ENCODE results near the gene SLC25A48.

The SLC25A48 gene

DNA sequence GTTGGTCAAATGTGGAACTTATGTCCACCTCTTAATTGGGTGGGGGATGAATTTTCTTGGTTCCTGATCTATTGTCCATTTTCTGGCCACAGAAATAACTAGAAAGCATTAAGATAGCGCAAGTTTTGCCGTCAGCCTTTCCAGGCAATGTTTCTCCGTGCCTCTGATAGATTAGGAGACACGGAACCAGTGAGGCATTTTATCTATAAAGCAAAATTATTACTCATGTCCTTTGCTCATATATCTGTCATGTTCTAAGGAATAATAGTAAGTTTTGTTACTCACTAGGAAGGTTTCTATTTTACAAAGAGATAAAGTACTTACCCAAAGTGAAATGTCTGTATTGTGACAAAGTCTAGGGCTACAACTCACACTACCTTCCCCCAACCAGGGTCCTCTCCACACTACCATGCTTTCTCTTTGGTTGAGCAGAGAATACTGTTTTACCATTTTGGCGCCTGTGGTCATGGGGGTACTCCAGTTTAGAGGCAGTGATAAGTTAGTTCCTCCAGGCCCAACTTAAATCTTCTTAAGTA, 81.1 kb downstream of the SLC25A48 start:
- peaks cover 35% of the 10 kb centered on the region for H3K27me3 ChIP-seq (ENCODE audit: control insufficient read depth, low read length)
- no peaks in the 10 kb centered on the region for H4K20me1 ChIP-seq (ENCODE audit: control insufficient read depth, insufficient read depth, low read depth, low read length)
- TF ChIP-seq, protein P1, sequence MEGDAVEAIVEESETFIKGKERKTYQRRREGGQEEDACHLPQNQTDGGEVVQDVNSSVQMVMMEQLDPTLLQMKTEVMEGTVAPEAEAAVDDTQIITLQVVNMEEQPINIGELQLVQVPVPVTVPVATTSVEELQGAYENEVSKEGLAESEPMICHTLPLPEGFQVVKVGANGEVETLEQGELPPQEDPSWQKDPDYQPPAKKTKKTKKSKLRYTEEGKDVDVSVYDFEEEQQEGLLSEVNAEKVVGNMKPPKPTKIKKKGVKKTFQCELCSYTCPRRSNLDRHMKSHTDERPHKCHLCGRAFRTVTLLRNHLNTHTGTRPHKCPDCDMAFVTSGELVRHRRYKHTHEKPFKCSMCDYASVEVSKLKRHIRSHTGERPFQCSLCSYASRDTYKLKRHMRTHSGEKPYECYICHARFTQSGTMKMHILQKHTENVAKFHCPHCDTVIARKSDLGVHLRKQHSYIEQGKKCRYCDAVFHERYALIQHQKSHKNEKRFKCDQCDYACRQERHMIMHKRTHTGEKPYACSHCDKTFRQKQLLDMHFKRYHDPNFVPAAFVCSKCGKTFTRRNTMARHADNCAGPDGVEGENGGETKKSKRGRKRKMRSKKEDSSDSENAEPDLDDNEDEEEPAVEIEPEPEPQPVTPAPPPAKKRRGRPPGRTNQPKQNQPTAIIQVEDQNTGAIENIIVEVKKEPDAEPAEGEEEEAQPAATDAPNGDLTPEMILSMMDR (IDR thresholded peaks at IDR 0.05; ENCODE audit: low read depth, low read length, poor library complexity, severe bottlenecking): no peak
- no peak for TF ChIP-seq EZH2phosphoT487 (IDR thresholded peaks at IDR 0.05; ENCODE audit: borderline replicate concordance, low read length)
- H3K36me3 ChIP-seq (ENCODE audit: control insufficient read depth, low read length): no peaks in the 10 kb centered on the region
- no peaks in the 10 kb centered on the region for H3K4me1 ChIP-seq (ENCODE audit: control insufficient read depth, low read length)
- no peak overlapping the region for H3K4me3 ChIP-seq (ENCODE audit: low read length)
- no peaks in the 10 kb centered on the region for H3K9me3 ChIP-seq (ENCODE audit: control insufficient read depth, insufficient read depth, low read length)
- H3K9me2 ChIP-seq (replicated peaks; ENCODE audit: control insufficient read depth, low read length): no peaks in the 10 kb centered on the region
- H3K4me2 ChIP-seq (ENCODE audit: low read length): no peak overlapping the region
- no peaks in the 10 kb centered on the region for H3F3A ChIP-seq (ENCODE audit: control insufficient read depth, insufficient read depth)
- H3K79me2 ChIP-seq (ENCODE audit: control insufficient read depth, low read length): no peaks in the 10 kb centered on the region
- no peak overlapping the region for H3K27ac ChIP-seq (ENCODE audit: low read depth, low read length)

DNA sequence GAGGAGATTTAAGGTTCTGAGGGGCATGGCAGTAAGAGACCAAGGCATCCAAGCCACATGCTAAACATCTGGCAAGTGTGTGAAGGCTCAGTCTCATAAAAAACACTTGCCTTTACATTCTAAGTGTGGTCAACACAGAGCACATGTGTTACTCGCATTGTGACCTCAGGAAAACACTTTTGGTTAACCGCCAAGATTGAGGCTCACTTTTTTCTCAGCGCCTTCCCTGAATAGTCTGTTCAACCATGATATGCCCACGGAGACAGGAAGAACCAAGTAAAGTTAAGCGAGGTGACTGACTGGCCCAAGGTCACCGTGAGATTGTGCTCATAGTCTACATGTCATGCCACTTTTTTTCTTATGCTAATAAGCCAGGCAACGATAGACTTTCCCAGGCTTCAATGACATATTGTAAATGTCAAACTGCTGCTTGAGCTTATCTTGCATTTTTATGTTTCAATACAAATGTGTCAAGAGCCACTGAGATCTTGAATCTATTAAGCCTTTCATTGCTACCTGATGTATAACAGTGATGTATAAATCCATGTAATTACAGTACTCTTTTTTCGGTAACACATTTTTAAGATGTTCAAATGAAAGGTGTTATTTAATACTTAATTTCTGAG, 82.3 kb downstream of the SLC25A48 start:
- Histone ChIP-seq H3K27me3 (ENCODE audit: control insufficient read depth, low read length) (peaks cover 28% of the 10 kb centered on the region), H3K4me2 (ENCODE audit: low read length) (no peak overlapping the region)

DNA sequence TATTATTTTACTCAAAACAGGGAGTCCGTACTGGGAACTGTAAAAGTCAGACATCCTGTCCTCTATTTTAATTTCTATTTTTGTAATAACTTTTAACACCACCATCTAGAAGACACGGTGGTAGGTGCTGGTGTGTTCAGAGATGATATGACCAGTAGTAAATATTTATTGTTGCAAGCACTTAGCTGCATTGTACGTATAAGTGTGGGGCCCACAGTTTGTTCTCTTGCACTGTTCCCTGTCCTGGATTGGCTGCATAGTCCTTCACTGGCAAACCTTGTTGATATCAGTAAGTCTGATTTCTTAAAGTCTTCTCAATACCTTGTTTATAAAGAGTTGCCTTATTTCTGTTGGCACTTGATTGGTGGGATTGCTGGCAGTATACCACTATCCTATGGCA, 85.7 kb downstream of the SLC25A48 start:
- Histone ChIP-seq H3K4me2 (ENCODE audit: low read length) (no peak overlapping the region), H3K4me1 (ENCODE audit: control insufficient read depth, low read length) (no peaks in the 10 kb centered on the region), H3K9me3 (ENCODE audit: control insufficient read depth, insufficient read depth, low read length) (no peaks in the 10 kb centered on the region), H4K20me1 (ENCODE audit: control insufficient read depth, insufficient read depth, low read depth, low read length) (no peaks in the 10 kb centered on the region), H3F3A (ENCODE audit: control insufficient read depth, insufficient read depth) (no peaks in the 10 kb centered on the region), H3K36me3 (ENCODE audit: control insufficient read depth, low read length) (no peaks in the 10 kb centered on the region), H3K4me3 (ENCODE audit: low read length) (no peak overlapping the region), H3K79me2 (ENCODE audit: control insufficient read depth, low read length) (no peaks in the 10 kb centered on the region), H3K9me2 (replicated peaks; ENCODE audit: control insufficient read depth, low read length) (no peaks in the 10 kb centered on the region), H3K27ac (ENCODE audit: low read depth, low read length) (no peak overlapping the region), H3K27me3 (ENCODE audit: control insufficient read depth, low read length) (peaks cover 28% of the 10 kb centered on the region)
- no peak for TF ChIP-seq EZH2phosphoT487 (IDR thresholded peaks at IDR 0.05; ENCODE audit: borderline replicate concordance, low read length)
- TF ChIP-seq, protein P1 (IDR thresholded peaks at IDR 0.05; ENCODE audit: low read depth, low read length, poor library complexity, severe bottlenecking): no peak

More for the DNA sequence above, 82.3 kb downstream of the SLC25A48 start:
- Histone ChIP-seq H3K79me2 (ENCODE audit: control insufficient read depth, low read length) (no peaks in the 10 kb centered on the region), H3K4me3 (ENCODE audit: low read length) (no peak overlapping the region), H3K27ac (ENCODE audit: low read depth, low read length) (no peak overlapping the region), H3K4me1 (ENCODE audit: control insufficient read depth, low read length) (no peaks in the 10 kb centered on the region), H4K20me1 (ENCODE audit: control insufficient read depth, insufficient read depth, low read depth, low read length) (no peaks in the 10 kb centered on the region), H3K36me3 (ENCODE audit: control insufficient read depth, low read length) (no peaks in the 10 kb centered on the region), H3F3A (ENCODE audit: control insufficient read depth, insufficient read depth) (no peaks in the 10 kb centered on the region), H3K9me2 (replicated peaks; ENCODE audit: control insufficient read depth, low read length) (no peaks in the 10 kb centered on the region), H3K9me3 (ENCODE audit: control insufficient read depth, insufficient read depth, low read length) (no peaks in the 10 kb centered on the region)
- TF ChIP-seq, protein P1 (IDR thresholded peaks at IDR 0.05; ENCODE audit: low read depth, low read length, poor library complexity, severe bottlenecking): no peak
- no peak for TF ChIP-seq EZH2phosphoT487 (IDR thresholded peaks at IDR 0.05; ENCODE audit: borderline replicate concordance, low read length)

All from DOHH2 (cell line).